GM19372 (cell line): Measurements from ENCODE around the gene GON4L.
"Not testable (repeated sequence)": the region's sequence is repeated elsewhere in the genome, so short reads cannot be mapped to it uniquely, and the experiment has no call there.

Experiments
- ATAC-seq: cut with Tn5 transposase; IDR thresholded peaks from one replicate; pipeline ENCODE4 v1.9.1; 2021; ENCODE audit warnings: mild to moderate bottlenecking, low read depth, moderate library complexity; ENCODE audit not compliant: unreplicated experiment

Gene GON4L

GRCh38 chr1:155704414-155704813, 152.6 kb downstream of the GON4L start:
- ATAC-seq: not testable (repeated sequence)

- no peak for ATAC-seq
Observed at GRCh38 chr1:155703216-155703615, 153.8 kb downstream of the GON4L start.

GRCh38 chr1:155701675-155702074, 155.3 kb downstream of the GON4L start:
- ATAC-seq: not testable (repeated sequence)
